ENCODE results near the gene CLIC6. TPM values are rescaled to one million over a fixed set of nuclear protein-coding genes. Genes with fewer than 3 reads are reported as not detected.

Gene CLIC6
- total RNA-seq, 3 donors from 2014 or later = 0.96 to 4.8 (median 3.0) TPM

- H3K4me3 ChIP-seq = no peak overlapping the region
- H3K36me3 ChIP-seq (ENCODE audit: low read depth) = no peaks in the 10 kb centered on the region
- no peaks in the 10 kb centered on the region for H3K9me3 ChIP-seq
- DNase-seq (no peak), ATAC-seq (no peak)
- H3K4me1 ChIP-seq (ENCODE audit: low read depth) = no peaks in the 10 kb centered on the region
- TF ChIP-seq, protein P1, sequence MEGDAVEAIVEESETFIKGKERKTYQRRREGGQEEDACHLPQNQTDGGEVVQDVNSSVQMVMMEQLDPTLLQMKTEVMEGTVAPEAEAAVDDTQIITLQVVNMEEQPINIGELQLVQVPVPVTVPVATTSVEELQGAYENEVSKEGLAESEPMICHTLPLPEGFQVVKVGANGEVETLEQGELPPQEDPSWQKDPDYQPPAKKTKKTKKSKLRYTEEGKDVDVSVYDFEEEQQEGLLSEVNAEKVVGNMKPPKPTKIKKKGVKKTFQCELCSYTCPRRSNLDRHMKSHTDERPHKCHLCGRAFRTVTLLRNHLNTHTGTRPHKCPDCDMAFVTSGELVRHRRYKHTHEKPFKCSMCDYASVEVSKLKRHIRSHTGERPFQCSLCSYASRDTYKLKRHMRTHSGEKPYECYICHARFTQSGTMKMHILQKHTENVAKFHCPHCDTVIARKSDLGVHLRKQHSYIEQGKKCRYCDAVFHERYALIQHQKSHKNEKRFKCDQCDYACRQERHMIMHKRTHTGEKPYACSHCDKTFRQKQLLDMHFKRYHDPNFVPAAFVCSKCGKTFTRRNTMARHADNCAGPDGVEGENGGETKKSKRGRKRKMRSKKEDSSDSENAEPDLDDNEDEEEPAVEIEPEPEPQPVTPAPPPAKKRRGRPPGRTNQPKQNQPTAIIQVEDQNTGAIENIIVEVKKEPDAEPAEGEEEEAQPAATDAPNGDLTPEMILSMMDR (IDR thresholded peaks at IDR 0.05) = no peak
- intact Hi-C loops (cut with DNase I, micrococcal nuclease) = no loop called here
These were observed 32.9 kb downstream of the CLIC6 start for GRCh38 chr21:34701726-34702125.

DNA sequence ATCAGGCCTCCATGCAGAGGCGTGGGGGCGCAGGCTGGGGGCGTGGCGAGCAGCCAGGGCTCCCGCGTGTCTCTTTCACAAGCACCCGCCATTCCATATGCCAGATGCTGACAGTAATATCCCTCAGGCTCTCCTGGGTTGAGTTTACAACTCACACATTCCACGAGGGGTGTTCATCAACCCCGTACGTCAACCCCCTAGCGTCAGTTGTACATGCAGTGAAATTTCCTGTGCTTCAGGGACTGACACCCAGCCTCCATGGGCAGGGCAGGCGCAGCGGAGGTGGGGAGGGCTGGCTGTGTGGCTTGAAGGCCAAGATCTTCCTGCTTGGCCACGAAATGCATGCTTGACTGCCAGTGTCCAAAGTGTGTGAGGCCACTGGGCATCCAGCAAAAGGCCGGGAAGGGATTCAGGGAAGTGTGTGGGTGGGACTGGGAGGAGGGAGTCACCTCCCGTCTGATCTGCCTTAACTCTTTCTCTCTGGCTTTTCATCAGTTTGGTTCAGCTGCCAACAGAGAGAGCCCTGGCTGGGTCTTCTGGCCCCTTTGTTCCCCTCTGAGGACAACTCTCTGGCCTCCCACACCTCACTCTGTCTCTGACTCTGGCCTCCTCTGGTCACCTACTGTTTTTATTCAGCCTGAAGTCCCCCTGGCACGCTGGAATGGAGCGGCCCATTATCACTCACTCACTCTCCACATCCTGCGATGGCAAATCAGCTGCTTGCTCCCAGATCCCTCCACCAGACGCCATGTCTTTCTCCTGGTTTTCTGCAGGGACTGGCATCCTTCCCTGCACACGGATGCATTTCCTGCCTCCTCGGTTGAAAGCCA is 33.8 kb downstream of the CLIC6 start:
- TF ChIP-seq, protein P1 (IDR thresholded peaks at IDR 0.05) = no peak
- DNase-seq = peak in 1 of 3 donors; percentile 60

GRCh38 chr21:34703571-34703970 is 34.8 kb downstream of the CLIC6 start:
- DNase-seq (no peak), ATAC-seq (no peak)
- Histone ChIP-seq H3K36me3 (ENCODE audit: low read depth) (no peaks in the 10 kb centered on the region), H3K9me3 (no peaks in the 10 kb centered on the region), H3K4me1 (ENCODE audit: low read depth) (no peaks in the 10 kb centered on the region), H3K4me3 (no peak overlapping the region)
- intact Hi-C loops (cut with DNase I, micrococcal nuclease) = no loop called here
- TF ChIP-seq, protein P1 (IDR thresholded peaks at IDR 0.05) = no peak

More for the DNA sequence above, 33.8 kb downstream of the CLIC6 start:
- no peaks in the 10 kb centered on the region for H3K4me1 ChIP-seq (ENCODE audit: low read depth)
- no peaks in the 10 kb centered on the region for H3K36me3 ChIP-seq (ENCODE audit: low read depth)
- no peaks in the 10 kb centered on the region for H3K9me3 ChIP-seq
- intact Hi-C loops (cut with DNase I, micrococcal nuclease) = no loop called here
- H3K4me3 ChIP-seq = no peak overlapping the region
- peak; percentile 61 for ATAC-seq

GRCh38 chr21:34704119-34704518 is 35.3 kb downstream of the CLIC6 start:
- no peaks in the 10 kb centered on the region for H3K36me3 ChIP-seq (ENCODE audit: low read depth)
- ATAC-seq (peak; percentile 25), DNase-seq (no peak)
- intact Hi-C loops (cut with DNase I, micrococcal nuclease) = no loop called here
- H3K9me3 ChIP-seq = no peaks in the 10 kb centered on the region
- no peaks in the 10 kb centered on the region for H3K4me1 ChIP-seq (ENCODE audit: low read depth)
- no peak overlapping the region for H3K4me3 ChIP-seq
- TF ChIP-seq, protein P1 (IDR thresholded peaks at IDR 0.05) = no peak

GRCh38 chr21:34705011-34705410 is 36.2 kb downstream of the CLIC6 start:
- intact Hi-C loops (cut with DNase I, micrococcal nuclease) = no loop called here
- no peaks in the 10 kb centered on the region for H3K9me3 ChIP-seq
- no peak for ATAC-seq
- no peaks in the 10 kb centered on the region for H3K36me3 ChIP-seq (ENCODE audit: low read depth)
- no peak overlapping the region for H3K4me3 ChIP-seq
- no peak for DNase-seq
- TF ChIP-seq, protein P1 (IDR thresholded peaks at IDR 0.05) = no peak
- no peaks in the 10 kb centered on the region for H3K4me1 ChIP-seq (ENCODE audit: low read depth)
